Measurements from ENCODE around the gene HOXB5.

The HOXB5 gene

GRCh38 chr17:48601539-48602425 is 8.2 kb upstream of the HOXB5 start:
- CTCF ChIA-PET: interaction anchor here (0.5 to 1.9 kb wide), 21 partner anchors 19 to 449 kb away, joined by 3 to 6 read pairs (median 4); no protein-coding TSS in a partner anchor
- peak overlapping the region; percentile 86 for H3K27ac ChIP-seq (ENCODE audit: extremely low read depth, low read depth, low read length)
- 0 out of 2 replicates have a peak overlapping the region, but pooled peaks have one; percentile 5 for H3K4me3 ChIP-seq (ENCODE audit: low read depth, low read length)
- H3K36me3 ChIP-seq (ENCODE audit: control insufficient read depth in 2 of 2, insufficient read depth in 1 of 2, low read length in 2 of 2): peaks cover 0 to 14% of the 10 kb centered on the region in 2 experiments; a peak in 1 of 3 replicates
- peak; percentile 69; the same call in 1 of the 2 replicates for TF ChIP-seq ZNF341 (tag by site-specific recombination; IDR thresholded peaks at IDR 0.05; ENCODE audit: low read depth)
- TF ChIP-seq ZBTB20 (tag by site-specific recombination; IDR thresholded peaks at IDR 0.05): peak; percentile 42
- peak; percentile 36; the same call in 1 of the 2 replicates for TF ChIP-seq ZNF2 (tag by site-specific recombination; IDR thresholded peaks at IDR 0.05)
- 0 out of 2 replicates have a peak, but pooled peaks have one; percentile 10 for TF ChIP-seq ZNF423 (tag by site-specific recombination; IDR thresholded peaks at IDR 0.05)
- TF ChIP-seq GLIS2 (tag by site-specific recombination; IDR thresholded peaks at IDR 0.05): 0 out of 2 replicates have a peak, but pooled peaks have one; percentile 8
- TF ChIP-seq PRDM10 (tag by site-specific recombination; IDR thresholded peaks at IDR 0.05): no peak
- TF ChIP-seq ZNF394 (tag by site-specific recombination; IDR thresholded peaks at IDR 0.05; ENCODE audit: borderline replicate concordance): no peak
- TF ChIP-seq HIC1 (tag by site-specific recombination; IDR thresholded peaks at IDR 0.05): peak; percentile 67; the same call in 1 of the 2 replicates
- peak; percentile 84 for TF ChIP-seq ZNF335 (tag by site-specific recombination; conservative IDR thresholded peaks at IDR 0.05)
- no peak; the same call in 1 of the 2 replicates for TF ChIP-seq ZNF10 (tag by site-specific recombination; IDR thresholded peaks at IDR 0.05)
- no peak for TF ChIP-seq ZNF704 (tag by site-specific recombination; IDR thresholded peaks at IDR 0.05)
- peak; percentile 65 for TF ChIP-seq ZBTB17 (tag by site-specific recombination; IDR thresholded peaks at IDR 0.05)
- 0 out of 2 replicates have a peak, but pooled peaks have one; percentile 13 for TF ChIP-seq OSR2 (tag by site-specific recombination; IDR thresholded peaks at IDR 0.05)
- TF ChIP-seq ZXDB (tag by site-specific recombination; IDR thresholded peaks at IDR 0.05): no peak
- TF ChIP-seq PRDM2 (tag by site-specific recombination; IDR thresholded peaks at IDR 0.05; ENCODE audit: borderline replicate concordance): 0 out of 2 replicates have a peak, but pooled peaks have one; percentile 51
- TF ChIP-seq ZNF76 (tag by site-specific recombination; IDR thresholded peaks at IDR 0.05; ENCODE audit: borderline replicate concordance, low read depth): no peak
- TF ChIP-seq ZIC2 (tag by site-specific recombination; IDR thresholded peaks at IDR 0.05): peak; percentile 71
- TF ChIP-seq ZNF398 (tag by site-specific recombination; IDR thresholded peaks at IDR 0.05): no peak
- H3K9me3 ChIP-seq (ENCODE audit: control insufficient read depth, insufficient read depth, low read depth, low read length): no peaks in the 10 kb centered on the region
- H3K4me1 ChIP-seq (ENCODE audit: control insufficient read depth, insufficient read depth, low read length): peaks cover 41% of the 10 kb centered on the region
- POLR2A ChIA-PET: interaction anchor here (0.6 to 1.9 kb wide), 4 partner anchors 8 to 30 kb away, joined by 3 to 8 read pairs (median 3); no protein-coding TSS in a partner anchor
